Epidermal melanocyte (primary cell): Measurements from ENCODE around the gene LRRC28.
"Not testable (repeated sequence)": the region's sequence is repeated elsewhere in the genome, so short reads cannot be mapped to it uniquely, and the experiment has no call there.

Experiments
- DNase-seq: peaks from one replicate; pipeline ENCODE4 v3.0.0; 2011; ENCODE audit warnings: low spot score; ENCODE audit not compliant: insufficient read length

The LRRC28 gene

GRCh38 chr15:99393641-99394040 lies 142.4 kb downstream of the LRRC28 start:
- no peak for DNase-seq

- DNase-seq, result no peak
These were observed 145.1 kb downstream of the LRRC28 start for GRCh38 chr15:99396375-99396774.

GRCh38 chr15:99399061-99399460 lies 147.8 kb downstream of the LRRC28 start:
- DNase-seq, result no peak

- no peak for DNase-seq
These were observed 148.3 kb downstream of the LRRC28 start for GRCh38 chr15:99399618-99400017.

- DNase-seq, result not testable (repeated sequence)
These were observed 149.9 kb downstream of the LRRC28 start for GRCh38 chr15:99401216-99401615.

GRCh38 chr15:99402014-99402729 lies 150.9 kb downstream of the LRRC28 start:
- no peak for DNase-seq

GRCh38 chr15:99403597-99403996 lies 152.3 kb downstream of the LRRC28 start:
- no peak for DNase-seq

- no peak for DNase-seq
These were observed 153.2 kb downstream of the LRRC28 start for GRCh38 chr15:99404454-99404853.

GRCh38 chr15:99406120-99406519 lies 154.8 kb downstream of the LRRC28 start:
- DNase-seq, result no peak

- no peak for DNase-seq
These were observed 155.6 kb downstream of the LRRC28 start for GRCh38 chr15:99406716-99407487.

- no peak for DNase-seq
These were observed 156.4 kb downstream of the LRRC28 start for GRCh38 chr15:99407716-99408115.

GRCh38 chr15:99408236-99409096 lies 157.2 kb downstream of the LRRC28 start:
- DNase-seq, result no peak

GRCh38 chr15:99409097-99409473 lies 157.8 kb downstream of the LRRC28 start:
- DNase-seq, result no peak

GRCh38 chr15:99409560-99409959 lies 158.3 kb downstream of the LRRC28 start:
- no peak for DNase-seq

GRCh38 chr15:99410477-99410876 lies 159.2 kb downstream of the LRRC28 start:
- DNase-seq, result no peak

- DNase-seq, result no peak
These were observed 160.0 kb downstream of the LRRC28 start for GRCh38 chr15:99411234-99411633.

GRCh38 chr15:99412082-99412481 lies 160.8 kb downstream of the LRRC28 start:
- DNase-seq, result no peak

- DNase-seq, result no peak
These were observed 161.3 kb downstream of the LRRC28 start for GRCh38 chr15:99412626-99413025.

GRCh38 chr15:99413955-99414754 lies 162.9 kb downstream of the LRRC28 start:
- no peak for DNase-seq

GRCh38 chr15:99414755-99415731 lies 163.8 kb downstream of the LRRC28 start:
- no peak for DNase-seq
